A673 (cell line): Measurements from ENCODE around the gene EGR2. TPM values are rescaled to one million over a fixed set of nuclear protein-coding genes. Genes with fewer than 3 reads are reported as not detected.

Experiments used
- BruUV-seq: library from RNA; stranded (reverse); fragments of 400-500 nt; replicated peaks from 2 replicates; lab custom pipeline; 2021; lab: Mats Ljungman, UMichigan
- CTCF ChIA-PET: fragments of 300-600 bp; sonication (Branson Sonifier 250); formaldehyde crosslinking; loops from one replicate; lab custom pipeline; 2022; ENCODE audit warnings: antibody characterized with exemption; lab: Charles Lee
- POLR2A ChIA-PET: fragments of 300-600 bp; sonication (Branson Sonifier 250); formaldehyde crosslinking; loops from one replicate; lab custom pipeline; 2022; ENCODE audit warnings: antibody characterized with exemption; ENCODE audit not compliant: low non-redundant PET; lab: Charles Lee
- DNase-seq: peaks from one replicate; pipeline ENCODE4 v3.0.0-alpha.2; 2015; ENCODE audit warnings: low spot score
- H3K27ac ChIP-seq: fragments of 200-600 bp; sonication (generic); 2 replicates; pipeline ENCODE4 v1.5.1; 2016; ENCODE audit warnings: mixed run types, low read depth, mild to moderate bottlenecking, mixed read lengths, antibody characterized with exemption, low read length; ENCODE audit not compliant: poor library complexity, severe bottlenecking
- H3K27me3 ChIP-seq: fragments of 200-600 bp; sonication (generic); replicated peaks from 2 replicates; pipeline ENCODE4 v1.6.1; 2017; ENCODE audit warnings: mixed run types, low read depth, mild to moderate bottlenecking, mixed read lengths, antibody characterized with exemption, low read length; ENCODE audit not compliant: insufficient read depth, poor library complexity
- H3K36me3 ChIP-seq: fragments of 200-600 bp; sonication (generic); 2 replicates; pipeline ENCODE4 v1.6.1; 2016; ENCODE audit warnings: mixed run types, mild to moderate bottlenecking, mixed read lengths, antibody characterized with exemption, low read length; ENCODE audit not compliant: insufficient read depth, poor library complexity, severe bottlenecking
- H3K4me1 ChIP-seq: fragments of 200-600 bp; sonication (generic); 2 replicates; pipeline ENCODE4 v1.6.1; 2017; ENCODE audit warnings: mixed run types, mild to moderate bottlenecking, mixed read lengths, antibody characterized with exemption, low read length; ENCODE audit not compliant: insufficient read depth, poor library complexity, severe bottlenecking
- H3K4me3 ChIP-seq: fragments of 200-600 bp; sonication (generic); 2 replicates; pipeline ENCODE4 v1.5.1; 2016; ENCODE audit warnings: low read depth, mixed run types, mild to moderate bottlenecking, mixed read lengths, low read length; ENCODE audit not compliant: poor library complexity, severe bottlenecking
- H3K9me3 ChIP-seq: fragments of 200-600 bp; sonication (generic); 2 replicates; pipeline ENCODE4 v1.6.1; 2016; ENCODE audit warnings: mixed run types, low read depth, mild to moderate bottlenecking, mixed read lengths, antibody characterized with exemption, low read length; ENCODE audit not compliant: poor library complexity, severe bottlenecking
- CTCF ChIP-seq: fragments of 300-800, 200-600 bp; sonication (generic); conservative IDR thresholded peaks from 2 replicates; pipeline ENCODE4 v1.5.1; 2017; ENCODE audit warnings: low read depth, mild to moderate bottlenecking, antibody characterized with exemption, low read length, moderate library complexity, mixed read lengths
- EZH2 ChIP-seq: fragments of 200-600 bp; sonication (generic); IDR thresholded peaks from 2 replicates; pipeline ENCODE4 v1.6.1; 2017; ENCODE audit warnings: borderline replicate concordance, low read depth, mild to moderate bottlenecking, mixed read lengths, antibody characterized with exemption, low read length; ENCODE audit not compliant: poor library complexity, severe bottlenecking
- intact Hi-C: fragments of 100-400 bp; cut with micrococcal nuclease; formaldehyde crosslinking; loops from one replicate; pipeline ENCODE4 v1.10.0; 2022; ENCODE audit not compliant: unreplicated experiment
- total RNA-seq: library from RNA; stranded (reverse); gene quantifications from 2 replicates; pipeline ENCODE4 v1.2.3, GENCODE V29; 2021

The EGR2 gene
- total RNA-seq, 1 experiment from 2014 or later: 18.3 TPM

GRCh38 chr10:62826273-62826672, 10.1 kb upstream of the EGR2 start:
- no peak for DNase-seq
- H3K27ac ChIP-seq: no peak overlapping the region
- H3K9me3 ChIP-seq: no peaks in the 10 kb centered on the region
- ChIA-PET CTCF (no interaction called here), POLR2A (no interaction called here)
- intact Hi-C loops: no loop called here
- no TSS peak for BruUV-seq
- no peak for TF ChIP-seq EZH2
- H3K36me3 ChIP-seq: no peaks in the 10 kb centered on the region
- H3K4me3 ChIP-seq: no peak overlapping the region
- H3K4me1 ChIP-seq: no peaks in the 10 kb centered on the region
- no peaks in the 10 kb centered on the region for H3K27me3 ChIP-seq

GRCh38 chr10:62820586-62820985, 4.4 kb upstream of the EGR2 start:
- intact Hi-C loops: no loop called here
- TF ChIP-seq CTCF (no peak), EZH2 (no peak)
- no peaks in the 10 kb centered on the region for H3K36me3 ChIP-seq
- ChIA-PET POLR2A (no interaction called here), CTCF (no interaction called here)
- peaks cover 5% of the 10 kb centered on the region for H3K27me3 ChIP-seq
- H3K4me3 ChIP-seq: no peak overlapping the region
- no peak for DNase-seq
- H3K27ac ChIP-seq: no peak overlapping the region
- H3K4me1 ChIP-seq: peaks cover 7% of the 10 kb centered on the region
- no TSS peak for BruUV-seq
- H3K9me3 ChIP-seq: no peaks in the 10 kb centered on the region

GRCh38 chr10:62819141-62819920, 3.2 kb upstream of the EGR2 start:
- Histone ChIP-seq H3K9me3 (no peaks in the 10 kb centered on the region), H3K36me3 (no peaks in the 10 kb centered on the region), H3K27me3 (peaks cover 5% of the 10 kb centered on the region), H3K4me1 (peaks cover 7% of the 10 kb centered on the region), H3K4me3 (no peak overlapping the region), H3K27ac (no peak overlapping the region)
- POLR2A ChIA-PET: no interaction called here
- TF ChIP-seq CTCF: no peak
- no peak for TF ChIP-seq EZH2
- BruUV-seq: no TSS peak
- intact Hi-C loops: loop anchor here (5.0 to 10.0 kb wide), 5 partner anchors 127 to 555 kb away; partner anchors contain the start of gene RTKN2
- no peak for DNase-seq
- CTCF ChIA-PET: no interaction called here
